ENCODE data around the gene VDR.

Gene VDR

GRCh38 chr12:47889040-47889439 lies 15.8 kb downstream of the VDR start:
- FAIRE-seq: no peak

- no peak for FAIRE-seq
Observed at GRCh38 chr12:47888153-47888819, 16.5 kb downstream of the VDR start.

- no peak for FAIRE-seq
Observed at GRCh38 chr12:47887529-47887928, 17.3 kb downstream of the VDR start.

GRCh38 chr12:47886510-47887240 lies 18.1 kb downstream of the VDR start:
- no peak for FAIRE-seq

GRCh38 chr12:47885566-47885965 lies 19.2 kb downstream of the VDR start:
- FAIRE-seq: no peak

- FAIRE-seq: no peak
Observed at GRCh38 chr12:47885012-47885501, 19.7 kb downstream of the VDR start.

- FAIRE-seq: no peak
Observed at GRCh38 chr12:47884501-47884900, 20.3 kb downstream of the VDR start.

GRCh38 chr12:47883663-47884195 lies 21.1 kb downstream of the VDR start:
- FAIRE-seq: no peak

GRCh38 chr12:47882781-47883546 lies 21.8 kb downstream of the VDR start:
- FAIRE-seq: no peak

- no peak for FAIRE-seq
Observed at GRCh38 chr12:47881826-47882427, 22.9 kb downstream of the VDR start.

- FAIRE-seq: no peak
Observed at GRCh38 chr12:47881051-47881450, 23.7 kb downstream of the VDR start.

GRCh38 chr12:47878918-47879481 lies 25.8 kb downstream of the VDR start:
- FAIRE-seq: no peak

GRCh38 chr12:47878293-47878917 lies 26.4 kb downstream of the VDR start:
- no peak for FAIRE-seq

- no peak for FAIRE-seq
Observed at GRCh38 chr12:47877081-47877480, 27.7 kb downstream of the VDR start.

- no peak for FAIRE-seq
Observed at GRCh38 chr12:47876440-47876960, 28.3 kb downstream of the VDR start.

GRCh38 chr12:47875746-47876439 lies 28.9 kb downstream of the VDR start:
- FAIRE-seq: no peak

- no peak for FAIRE-seq
Observed at GRCh38 chr12:47874316-47874715, 30.5 kb downstream of the VDR start.

GRCh38 chr12:47870175-47870781 lies 34.5 kb downstream of the VDR start:
- no peak for FAIRE-seq

- FAIRE-seq: no peak
Observed at GRCh38 chr12:47868552-47869031, 36.2 kb downstream of the VDR start.

- FAIRE-seq: no peak
Observed at GRCh38 chr12:47868041-47868440, 36.8 kb downstream of the VDR start.

Data from colon (tissue), 2 donors.